Liver (tissue), 9 donors: ENCODE measurements around the gene ATE1. TPM values are rescaled to one million over a fixed set of nuclear protein-coding genes. Genes with fewer than 3 reads are reported as not detected.
A peak's percentile ranks its signal among the peaks of the same experiment; 100 is the strongest.

ENCODE experiments used
- DNase-seq: peaks from one replicate; pipeline ENCODE4 v3.0.0-alpha.2; 2017; ENCODE audit warnings: low spot score
- H3K27ac ChIP-seq, 2 donors: one replicate each; pipeline ENCODE4 v1.7.0; 2013; ENCODE audit warnings: inconsistent platforms in 2 of 2, low read length in 2 of 2, control low read depth in 1 of 2, low read depth in 1 of 2, mild to moderate bottlenecking in 1 of 2
- H3K27me3 ChIP-seq, 4 donors: one replicate each; pipeline versions ENCODE4 v1.6.1 to v1.7.0; 2013; ENCODE audit warnings: low read length in 3 of 4, inconsistent platforms in 1 of 4, mild to moderate bottlenecking in 1 of 4, moderate library complexity in 1 of 4; ENCODE audit not compliant: control insufficient read depth in 4 of 4, insufficient read depth in 4 of 4
- H3K36me3 ChIP-seq, 4 donors: one replicate each; pipeline versions ENCODE4 v1.6.1 to v1.7.0; 2013; ENCODE audit warnings: low read length in 3 of 4, mild to moderate bottlenecking in 3 of 4, low read depth in 1 of 4, moderate library complexity in 1 of 4; ENCODE audit not compliant: control insufficient read depth in 4 of 4, insufficient read depth in 3 of 4
- H3K4me1 ChIP-seq, 4 donors: one replicate each; pipeline versions ENCODE4 v1.6.1 to v1.7.0; 2013; ENCODE audit warnings: low read length in 3 of 4, mild to moderate bottlenecking in 3 of 4, moderate library complexity in 1 of 4; ENCODE audit not compliant: control insufficient read depth in 4 of 4, insufficient read depth in 4 of 4
- H3K4me3 ChIP-seq, 3 donors: one replicate each; pipeline versions ENCODE4 v1.6.1 to v1.7.0; 2013; ENCODE audit warnings: low read length in 3 of 3, control low read depth in 1 of 3, low read depth in 1 of 3, mild to moderate bottlenecking in 1 of 3
- H3K9ac ChIP-seq, 2 donors: one replicate each; pipeline ENCODE4 v1.7.0; 2013; ENCODE audit warnings: low read length in 2 of 2, mild to moderate bottlenecking in 2 of 2, moderate library complexity in 2 of 2, control low read depth in 1 of 2, low read depth in 1 of 2
- H3K9me3 ChIP-seq, 4 donors: one replicate each; pipeline versions ENCODE4 v1.6.1 to v1.7.0; 2013; ENCODE audit warnings: low read length in 3 of 4; ENCODE audit not compliant: control insufficient read depth in 4 of 4
- ATF3 ChIP-seq: IDR thresholded peaks from 2 replicates; pipeline ENCODE4 v1.6.1; 2016; ENCODE audit warnings: antibody characterized with exemption
- CTCF ChIP-seq: fragments of 150-350 bp; IDR thresholded peaks from 2 replicates; pipeline ENCODE4 v1.5.1; 2017; ENCODE audit warnings: improper control_type of control experiment, low read depth, low read length; ENCODE audit not compliant: missing input control
- EGR1 ChIP-seq, 2 donors: IDR thresholded peaks; 2 replicates each; pipeline ENCODE4 v1.6.1; 2016 to 2018; ENCODE audit warnings: antibody characterized with exemption in 2 of 2, low read depth in 2 of 2
- FOXA1 ChIP-seq: IDR thresholded peaks from 2 replicates; pipeline ENCODE4 v1.6.1; 2016; ENCODE audit warnings: antibody characterized with exemption
- FOXA2 ChIP-seq: IDR thresholded peaks from 2 replicates; pipeline ENCODE4 v1.6.1; 2016; ENCODE audit warnings: antibody characterized with exemption
- GABPA ChIP-seq, 2 donors: IDR thresholded peaks in 1 of 2; conservative IDR thresholded peaks in 1 of 2; 2 replicates each; pipeline ENCODE4 v1.6.1; 2016; ENCODE audit warnings: antibody characterized with exemption in 2 of 2, mild to moderate bottlenecking in 1 of 2, moderate library complexity in 1 of 2
- HNF4A ChIP-seq, 2 donors: conservative IDR thresholded peaks; 2 replicates each; pipeline ENCODE4 v1.6.1; 2016; ENCODE audit warnings: antibody characterized with exemption in 2 of 2, mild to moderate bottlenecking in 2 of 2
- HNF4G ChIP-seq: IDR thresholded peaks from 2 replicates; pipeline ENCODE4 v1.6.1; 2016; ENCODE audit warnings: antibody characterized with exemption
- JUND ChIP-seq, 2 donors: IDR thresholded peaks; 2 replicates each; pipeline ENCODE4 v1.6.1; 2016; ENCODE audit warnings: antibody characterized with exemption in 2 of 2
- NR2F2 ChIP-seq: IDR thresholded peaks from 2 replicates; pipeline ENCODE4 v1.6.1; 2016; ENCODE audit warnings: antibody characterized with exemption
- RAD21 ChIP-seq, 2 donors: IDR thresholded peaks; 2 replicates each; pipeline ENCODE4 v1.6.1; 2016; ENCODE audit warnings: antibody characterized with exemption in 2 of 2, mild to moderate bottlenecking in 2 of 2
- REST ChIP-seq: IDR thresholded peaks from 2 replicates; pipeline ENCODE4 v1.6.1; 2016; ENCODE audit warnings: antibody characterized with exemption, mild to moderate bottlenecking
- RXRA ChIP-seq, 2 donors: IDR thresholded peaks; 2 replicates each; pipeline ENCODE4 v1.6.1; 2017 to 2018; ENCODE audit warnings: antibody characterized with exemption in 2 of 2, mild to moderate bottlenecking in 1 of 2
- SP1 ChIP-seq: IDR thresholded peaks from 2 replicates; pipeline ENCODE4 v1.6.1; 2018; ENCODE audit warnings: antibody characterized with exemption, mild to moderate bottlenecking
- TAF1 ChIP-seq: conservative IDR thresholded peaks from 2 replicates; pipeline ENCODE4 v1.6.1; 2016; ENCODE audit warnings: antibody characterized with exemption, mild to moderate bottlenecking
- YY1 ChIP-seq: IDR thresholded peaks from 2 replicates; pipeline ENCODE4 v1.6.1; 2016; ENCODE audit warnings: antibody characterized with exemption, mild to moderate bottlenecking
- WGBS: extraction: QIAGEN DNeasy Blood & Tissue Kit; methylation state at CpG from one replicate; pipeline ENCODE4 v1.1.7; 2013; 5-methylcytosine and 5-hydroxymethylcytosine counted together
- polyA plus RNA-seq, 2 donors: library from polyadenylated mRNA; stranded (reverse) in 1 of 2; unstranded in 1 of 2; fragments of 200-250 nt in 1 of 2; fragments of >200 nt in 1 of 2; fragmentation: Nextera tagmentation in 1 of 2; extraction: Ambion mirVana in 1 of 2; gene quantifications; one replicate each; pipeline versions ENCODE4 v1.2.1 to v1.2.3, GENCODE V29; 2013 to 2015
- total RNA-seq, 2 donors: library from RNA; depleted of rRNA; stranded (reverse); fragments of >200 nt; gene quantifications; one replicate each; pipeline ENCODE4 v1.2.3, GENCODE V29; 2014
- TF ChIP-seq, protein P1 (sequence below): IDR thresholded peaks from 2 replicates; pipeline ENCODE4 v1.6.1; 2016; ENCODE audit warnings: antibody characterized with exemption
- TF ChIP-seq, protein P2 (sequence below): IDR thresholded peaks from 2 replicates; pipeline ENCODE4 v1.6.1; 2016; ENCODE audit warnings: antibody characterized with exemption
- donor health status: healthy.
- donor health status: healthy.
- donor health status: healthy.
- donor health status: healthy.
- donor health status: healthy.

ATE1 gene
- total and polyA plus RNA-seq, 4 donors = 7.9 to 34.9 (median 13.5) TPM

- 67% methylated on average over 3 of the region's 3 CpGs for WGBS
- no peak overlapping the region for H3K27ac ChIP-seq
- no peak for DNase-seq
- no peak overlapping the region for H3K9ac ChIP-seq
- peaks cover 0 to 3% (median 0%) of the 10 kb centered on the region in 4 donors for H3K9me3 ChIP-seq
- H3K4me3 ChIP-seq = no peak overlapping the region
- H3K36me3 ChIP-seq = peaks cover 1 to 9% (median 3%) of the 10 kb centered on the region in 4 donors
- H3K4me1 ChIP-seq = peaks cover 0 to 6% (median under 1%) of the 10 kb centered on the region in 4 donors
- TF ChIP-seq JUND (IDR thresholded peaks at IDR 0.05) = no peak
- no peak for TF ChIP-seq YY1
- TF ChIP-seq HNF4A (conservative IDR thresholded peaks at IDR 0.05) = no peak
- no peak for TF ChIP-seq SP1
- TF ChIP-seq FOXA1 = no peak
- TF ChIP-seq, protein P1, sequence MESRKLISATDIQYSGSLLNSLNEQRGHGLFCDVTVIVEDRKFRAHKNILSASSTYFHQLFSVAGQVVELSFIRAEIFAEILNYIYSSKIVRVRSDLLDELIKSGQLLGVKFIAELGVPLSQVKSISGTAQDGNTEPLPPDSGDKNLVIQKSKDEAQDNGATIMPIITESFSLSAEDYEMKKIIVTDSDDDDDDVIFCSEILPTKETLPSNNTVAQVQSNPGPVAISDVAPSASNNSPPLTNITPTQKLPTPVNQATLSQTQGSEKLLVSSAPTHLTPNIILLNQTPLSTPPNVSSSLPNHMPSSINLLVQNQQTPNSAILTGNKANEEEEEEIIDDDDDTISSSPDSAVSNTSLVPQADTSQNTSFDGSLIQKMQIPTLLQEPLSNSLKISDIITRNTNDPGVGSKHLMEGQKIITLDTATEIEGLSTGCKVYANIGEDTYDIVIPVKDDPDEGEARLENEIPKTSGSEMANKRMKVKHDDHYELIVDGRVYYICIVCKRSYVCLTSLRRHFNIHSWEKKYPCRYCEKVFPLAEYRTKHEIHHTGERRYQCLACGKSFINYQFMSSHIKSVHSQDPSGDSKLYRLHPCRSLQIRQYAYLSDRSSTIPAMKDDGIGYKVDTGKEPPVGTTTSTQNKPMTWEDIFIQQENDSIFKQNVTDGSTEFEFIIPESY = no peak
- no peak for TF ChIP-seq TAF1
- no peak for TF ChIP-seq ATF3
- H3K27me3 ChIP-seq = no peaks in the 10 kb centered on the region
Observed at GRCh38 chr10:121844537-121844936, 83.3 kb downstream of the ATE1 start.

- H3K27ac ChIP-seq = no peak overlapping the region
- no peak overlapping the region for H3K9ac ChIP-seq
- no peak for DNase-seq
- H3K4me3 ChIP-seq = no peak overlapping the region
- H3K36me3 ChIP-seq = peaks cover 0 to 9% (median 2%) of the 10 kb centered on the region in 4 donors
- H3K9me3 ChIP-seq = peaks cover 0 to 3% (median 0%) of the 10 kb centered on the region in 4 donors
- H3K4me1 ChIP-seq = peaks cover 0 to 6% (median under 1%) of the 10 kb centered on the region in 4 donors
- 72% methylated on average over 2 of the region's 2 CpGs for WGBS
- TF ChIP-seq GABPA (IDR thresholded peaks at IDR 0.05 in 1 of 2, conservative IDR thresholded peaks at IDR 0.05 in 1 of 2) (no peak), TAF1 (no peak), HNF4A (conservative IDR thresholded peaks at IDR 0.05) (peak; percentile 78 to 85), YY1 (peak; percentile 75), ATF3 (no peak), FOXA2 (peak; percentile 79), NR2F2 (peak; percentile 69), REST (peak; percentile 35), JUND (IDR thresholded peaks at IDR 0.05) (peak in 1 of 2 donors; percentile 35), SP1 (peak; percentile 70), HNF4G (no peak), RXRA (IDR thresholded peaks at IDR 0.05) (peak; percentile 63 to 66), FOXA1 (peak; percentile 71), CTCF (no peak), RAD21 (IDR thresholded peaks at IDR 0.05) (no peak), EGR1 (IDR thresholded peaks at IDR 0.05; ENCODE audit: low read depth in 2 of 2) (no peak)
- TF ChIP-seq, protein P1 = peak; percentile 50
- TF ChIP-seq, protein P2, sequence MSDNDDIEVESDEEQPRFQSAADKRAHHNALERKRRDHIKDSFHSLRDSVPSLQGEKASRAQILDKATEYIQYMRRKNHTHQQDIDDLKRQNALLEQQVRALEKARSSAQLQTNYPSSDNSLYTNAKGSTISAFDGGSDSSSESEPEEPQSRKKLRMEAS = no peak
- H3K27me3 ChIP-seq = no peaks in the 10 kb centered on the region
Observed at GRCh38 chr10:121843379-121843778, 84.5 kb downstream of the ATE1 start.
